ENCODE results near the gene CRYL1.

The CRYL1 gene

GRCh38 chr13:20526664-20527063 is 1.0 kb upstream of the CRYL1 start:
- DNase-seq: no peak

- DNase-seq: peak; percentile 51 to 61
These were observed 485 bp downstream of the CRYL1 start for GRCh38 chr13:20525144-20525600.

GRCh38 chr13:20521364-20522115 is 4.1 kb downstream of the CRYL1 start:
- DNase-seq: no peak

GRCh38 chr13:20519875-20520274 is 5.8 kb downstream of the CRYL1 start:
- no peak for DNase-seq

- DNase-seq: no peak
These were observed 7.0 kb downstream of the CRYL1 start for GRCh38 chr13:20518660-20519100.

GRCh38 chr13:20514866-20515265 is 10.8 kb downstream of the CRYL1 start:
- no peak for DNase-seq

- DNase-seq: no peak
These were observed 12.1 kb downstream of the CRYL1 start for GRCh38 chr13:20513466-20513995.

- DNase-seq: no peak
These were observed 13.5 kb downstream of the CRYL1 start for GRCh38 chr13:20512042-20512683.

- DNase-seq: no peak
These were observed 19.0 kb downstream of the CRYL1 start for GRCh38 chr13:20506696-20507095.

- no peak for DNase-seq
These were observed 20.0 kb downstream of the CRYL1 start for GRCh38 chr13:20505405-20506366.

- DNase-seq: no peak
These were observed 22.3 kb downstream of the CRYL1 start for GRCh38 chr13:20503088-20504083.

- DNase-seq: no peak
These were observed 24.1 kb downstream of the CRYL1 start for GRCh38 chr13:20501592-20501991.

GRCh38 chr13:20501120-20501519 is 24.5 kb downstream of the CRYL1 start:
- no peak for DNase-seq

- no peak for DNase-seq
These were observed 25.7 kb downstream of the CRYL1 start for GRCh38 chr13:20499986-20500385.

GRCh38 chr13:20498659-20499058 is 27.0 kb downstream of the CRYL1 start:
- no peak for DNase-seq

GRCh38 chr13:20498129-20498528 is 27.5 kb downstream of the CRYL1 start:
- DNase-seq: no peak

GRCh38 chr13:20497006-20497775 is 28.5 kb downstream of the CRYL1 start:
- DNase-seq: no peak

- peak; percentile 61 to 67 for DNase-seq
These were observed 30.3 kb downstream of the CRYL1 start for GRCh38 chr13:20495087-20496023.

GRCh38 chr13:20494656-20495055 is 31.0 kb downstream of the CRYL1 start:
- no peak for DNase-seq

GRCh38 chr13:20492641-20493040 is 33.0 kb downstream of the CRYL1 start:
- DNase-seq: peak; percentile 52 to 71

All from activated T-cell treated with anti-CD3 and anti-CD28 coated beads, Interleukin-2, amount 50 U/mL, for 48 hours (primary cell).